Small intestine (tissue), 7 donors: ENCODE results near the gene MOB3B. TPM values are rescaled to one million over a fixed set of nuclear protein-coding genes. Genes with fewer than 3 reads are reported as not detected.
A peak's percentile ranks its signal among the peaks of the same experiment; 100 is the strongest.

Source experiments
- DNase-seq, 2 donors: peaks; one replicate each; pipeline versions ENCODE4 v3.0.0 to v3.0.0-alpha.2; 2013
- FAIRE-seq: peaks from 2 replicates; lab custom pipeline; 2012; peaks lifted over from hg19 to GRCh38; lab: Jason Lieb, UNC
- H3K27ac ChIP-seq, 3 donors: one replicate each; pipeline ENCODE4 v1.5.1; 2013; ENCODE audit warnings: low read length in 2 of 3, mild to moderate bottlenecking in 2 of 3, control low read depth in 1 of 3, inconsistent platforms in 1 of 3, low read depth in 1 of 3, moderate library complexity in 1 of 3
- H3K27me3 ChIP-seq, 3 donors: one replicate each; pipeline ENCODE4 v1.6.1; 2013; ENCODE audit warnings: low read length in 3 of 3, inconsistent platforms in 1 of 3; ENCODE audit not compliant: control insufficient read depth in 3 of 3, insufficient read depth in 3 of 3
- H3K36me3 ChIP-seq, 3 donors: one replicate each; pipeline ENCODE4 v1.6.1; 2013; ENCODE audit warnings: low read length in 3 of 3, inconsistent platforms in 1 of 3, low read depth in 1 of 3, mild to moderate bottlenecking in 1 of 3, moderate library complexity in 1 of 3; ENCODE audit not compliant: control insufficient read depth in 3 of 3, insufficient read depth in 2 of 3
- H3K4me1 ChIP-seq, 3 donors: one replicate each; pipeline ENCODE4 v1.6.1; 2013; ENCODE audit warnings: low read length in 2 of 3, inconsistent platforms in 1 of 3, low read depth in 1 of 3, mild to moderate bottlenecking in 1 of 3, moderate library complexity in 1 of 3; ENCODE audit not compliant: control insufficient read depth in 3 of 3, insufficient read depth in 2 of 3
- H3K4me3 ChIP-seq, 3 donors: one replicate each; pipeline ENCODE4 v1.5.1; 2013; ENCODE audit warnings: low read length in 3 of 3, control low read depth in 1 of 3, inconsistent platforms in 1 of 3, low read depth in 1 of 3, mild to moderate bottlenecking in 1 of 3, moderate library complexity in 1 of 3
- H3K9me3 ChIP-seq, 2 donors: one replicate each; pipeline ENCODE4 v1.6.1; 2013; ENCODE audit warnings: low read depth in 1 of 2, low read length in 1 of 2; ENCODE audit not compliant: control insufficient read depth in 2 of 2, insufficient read depth in 1 of 2
- WGBS, 3 donors: extraction: QIAGEN DNeasy Blood & Tissue Kit; methylation state at CpG; one replicate each; pipeline ENCODE4 v1.1.7; 2013; 5-methylcytosine and 5-hydroxymethylcytosine counted together
- polyA plus RNA-seq, 4 donors: library from polyadenylated mRNA; stranded (reverse) in 3 of 4; unstranded in 1 of 4; fragments of 200-250 nt in 3 of 4; fragments of 120-200 nt in 1 of 4; gene quantifications; one replicate each; pipeline versions ENCODE4 v1.2.1 to v1.2.3, GENCODE V29; 2013
- donor health status: healthy with polysubstance abuse.
- donor health status: control.
- donor health status: control.
- donor health status: Bipolar disorder and iron deficiency.
- donor health status: healthy.

The MOB3B gene
- polyA plus RNA-seq, 4 donors, result 16.9 to 34.9 (median 19.7) TPM

DNA sequence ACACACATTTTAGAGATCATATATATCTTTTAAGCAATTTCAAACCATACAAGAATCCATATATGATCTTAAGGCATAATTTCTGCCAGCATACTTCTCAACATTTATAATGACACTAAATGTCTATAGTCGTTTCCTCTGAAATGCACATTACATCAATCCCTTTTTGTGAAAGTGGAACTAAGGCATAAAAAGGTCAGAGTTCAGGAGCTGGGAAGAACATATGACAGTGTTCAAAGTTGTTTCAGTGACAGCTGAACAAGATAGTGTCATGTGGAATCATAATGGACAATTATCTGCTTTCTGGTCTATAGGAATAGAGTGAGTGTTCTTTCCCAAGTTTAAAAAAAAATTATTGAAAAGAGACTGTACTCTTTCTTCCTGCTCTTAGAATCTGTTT is 2.4 kb upstream of the MOB3B start:
- no peaks in the 10 kb centered on the region for H3K27me3 ChIP-seq
- H3K4me1 ChIP-seq, result peaks cover 2 to 16% (median 5%) of the 10 kb centered on the region in 3 donors
- 19 to 43% (median 35%) methylated on average over 1 of the region's 1 CpG for WGBS, 3 donors
- H3K9me3 ChIP-seq, result no peaks in the 10 kb centered on the region
- H3K4me3 ChIP-seq, result no peak overlapping the region
- H3K27ac ChIP-seq, result peak overlapping the region in 1 of 3 donors; percentile 1
- peaks cover 0 to 6% (median 0%) of the 10 kb centered on the region in 3 donors for H3K36me3 ChIP-seq
- FAIRE-seq, result no peak
- DNase-seq, result peak in 1 of 2 donors; percentile 37

DNA sequence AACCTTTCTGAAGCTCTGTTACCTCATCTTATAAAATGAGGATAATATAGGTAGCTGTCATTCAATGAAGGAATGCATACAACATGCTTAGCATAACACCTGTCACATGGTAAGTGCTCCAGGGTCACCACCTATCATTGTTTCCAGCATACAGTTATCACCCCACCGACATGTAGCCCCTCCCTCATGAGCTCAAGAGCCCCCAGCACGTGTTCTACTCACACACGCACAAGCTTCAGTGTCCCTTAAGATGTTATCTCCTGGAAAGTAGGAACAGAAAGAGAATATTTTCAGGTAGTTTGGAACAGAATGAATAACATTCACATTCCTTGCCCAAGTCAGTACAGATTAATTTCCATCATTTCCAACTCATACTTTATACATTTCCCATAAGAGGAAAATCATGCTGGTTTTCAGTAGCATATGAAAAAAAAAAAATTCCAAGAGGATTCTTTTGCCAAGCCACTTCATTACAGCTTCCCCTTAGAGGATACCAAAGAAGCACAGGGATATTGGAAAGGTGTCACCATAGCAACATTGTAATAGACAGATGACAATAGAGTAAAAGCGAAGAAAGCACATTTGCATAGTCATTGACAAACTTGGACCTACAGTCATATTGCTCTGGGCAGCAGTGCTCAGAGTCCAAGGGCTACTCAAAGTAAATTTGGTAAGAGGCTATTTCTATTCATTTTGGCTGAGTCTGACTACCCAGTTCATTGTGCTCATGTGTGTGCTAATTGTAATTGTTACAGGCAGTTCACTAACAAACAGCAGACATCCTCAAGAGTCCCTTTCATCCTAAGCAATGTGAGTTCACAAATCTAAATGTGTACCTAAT is 1.5 kb upstream of the MOB3B start:
- Histone ChIP-seq H3K36me3 (peaks cover 0 to 6% (median 0%) of the 10 kb centered on the region in 3 donors), H3K4me3 (no peak overlapping the region), H3K27ac (peak overlapping the region in 1 of 3 donors; percentile 27), H3K4me1 (peaks cover 2 to 14% (median 5%) of the 10 kb centered on the region in 3 donors), H3K9me3 (no peaks in the 10 kb centered on the region), H3K27me3 (no peaks in the 10 kb centered on the region)
- 61 to 72% (median 67%) methylated on average over 4 of the region's 4 CpGs for WGBS, 3 donors
- no peak for FAIRE-seq
- DNase-seq, result no peak

DNA sequence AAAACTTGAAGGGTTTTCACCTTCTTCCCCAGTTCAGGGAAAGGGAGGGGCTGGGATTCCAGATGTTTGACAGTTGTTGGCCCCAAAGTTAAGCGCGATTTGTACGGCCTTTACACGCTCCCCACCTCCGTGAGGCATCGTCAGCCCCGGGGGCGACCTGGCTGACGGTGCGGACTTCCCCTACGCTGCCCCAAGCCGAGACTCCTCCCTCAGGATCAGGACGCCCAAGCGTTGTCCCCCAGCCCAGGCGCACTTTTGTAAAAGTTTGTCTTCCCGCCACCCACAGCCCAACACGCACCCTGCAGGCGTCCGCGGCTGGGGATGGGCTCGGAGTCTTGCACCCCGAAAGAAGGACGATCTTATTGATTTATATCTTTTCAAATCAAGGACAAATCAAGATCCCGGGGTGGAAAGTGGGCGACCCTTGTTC is 713 bp downstream of the MOB3B start:
- Histone ChIP-seq H3K27ac (peak overlapping the region; percentile 86 to 96 (median 94)), H3K36me3 (peaks cover 0 to 3% (median 2%) of the 10 kb centered on the region in 3 donors), H3K4me1 (peaks cover 0 to 8% (median 2%) of the 10 kb centered on the region in 3 donors), H3K4me3 (peak overlapping the region; percentile 75 to 89 (median 82)), H3K9me3 (no peaks in the 10 kb centered on the region), H3K27me3 (no peaks in the 10 kb centered on the region)
- WGBS, 3 donors, result 0% methylated on average over 25 of the region's 25 CpGs
- FAIRE-seq (no peak), DNase-seq (peak; percentile 61 to 83)

DNA sequence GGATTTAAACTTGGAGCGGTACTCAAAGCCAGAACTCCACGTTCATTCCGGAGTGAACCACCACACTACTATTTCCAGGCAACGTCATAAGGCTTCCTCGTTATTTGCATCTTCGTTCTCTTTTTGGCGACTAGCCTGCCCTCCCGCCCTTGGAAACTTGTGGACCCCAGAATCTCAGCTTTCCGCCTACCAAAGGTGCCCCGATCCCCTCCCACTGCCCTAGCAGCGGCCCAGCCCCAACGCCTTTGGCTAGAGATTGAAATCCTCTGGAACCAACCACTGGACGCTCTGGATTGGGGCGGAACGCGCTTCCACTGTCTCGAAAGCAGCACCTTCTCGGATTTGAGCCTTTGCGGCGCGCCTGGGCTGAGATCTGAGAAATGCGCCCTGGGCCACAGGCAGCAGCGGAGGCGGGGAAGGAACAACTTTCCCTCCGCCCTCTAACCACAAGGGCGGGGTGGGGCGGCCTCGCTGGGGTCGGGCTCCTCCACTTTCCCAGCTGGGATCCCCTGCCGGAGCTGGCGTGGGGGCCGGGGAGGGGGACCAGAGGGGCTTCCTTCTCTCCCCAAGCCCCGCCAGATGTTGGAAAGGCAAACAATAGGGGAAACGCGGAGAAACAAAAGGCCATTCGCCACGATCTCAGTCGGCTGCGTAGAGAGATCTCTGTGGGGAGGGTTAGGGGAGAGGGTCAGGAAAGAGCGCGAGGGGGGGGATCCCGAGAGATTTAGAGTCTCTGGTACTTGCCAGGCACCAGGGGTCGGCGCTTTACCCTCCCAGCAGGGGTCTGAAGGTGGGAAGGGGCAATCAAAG is 1.3 kb downstream of the MOB3B start:
- Histone ChIP-seq H3K27me3 (no peaks in the 10 kb centered on the region), H3K4me1 (peaks cover 0 to 8% (median 2%) of the 10 kb centered on the region in 3 donors), H3K9me3 (no peaks in the 10 kb centered on the region), H3K27ac (peak overlapping the region; percentile 86 to 96 (median 94)), H3K4me3 (peak overlapping the region; percentile 75 to 89 (median 82)), H3K36me3 (peaks cover 0 to 3% (median 2%) of the 10 kb centered on the region in 3 donors)
- 0 to 5% (median 2%) methylated on average over 43 to 44 of the region's 44 CpGs for WGBS, 3 donors
- DNase-seq (peak; percentile 86 to 91), FAIRE-seq (no peak)

DNA sequence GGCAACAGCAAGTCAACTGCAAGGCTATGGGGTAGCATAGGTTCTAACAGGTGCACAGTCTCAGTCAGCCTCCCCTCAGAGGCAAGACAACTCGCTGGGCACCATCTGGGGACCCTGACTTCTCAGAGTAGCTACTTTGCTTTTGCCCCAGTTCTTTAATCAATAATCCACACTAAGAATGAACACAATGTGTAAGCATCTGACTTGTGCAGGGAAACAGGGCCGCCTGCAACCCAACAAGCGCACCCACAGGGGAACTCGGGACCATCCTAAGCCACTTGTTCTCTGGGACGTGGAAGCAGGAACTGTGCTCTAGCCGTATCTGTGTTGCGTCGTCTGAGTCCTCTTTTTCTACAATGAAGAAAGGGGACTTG is 1.9 kb downstream of the MOB3B start:
- no peaks in the 10 kb centered on the region for H3K27me3 ChIP-seq
- peak overlapping the region; percentile 71 to 96 (median 94) for H3K27ac ChIP-seq
- H3K4me1 ChIP-seq, result peaks cover 0 to 8% (median 2%) of the 10 kb centered on the region in 3 donors
- no peak for FAIRE-seq
- peaks cover 0 to 3% (median 2%) of the 10 kb centered on the region in 3 donors for H3K36me3 ChIP-seq
- no peak for DNase-seq
- no peaks in the 10 kb centered on the region for H3K9me3 ChIP-seq
- WGBS, 3 donors, result 30 to 41% (median 38%) methylated on average over 8 of the region's 8 CpGs
- H3K4me3 ChIP-seq, result peak overlapping the region; percentile 75 to 89 (median 82)

DNA sequence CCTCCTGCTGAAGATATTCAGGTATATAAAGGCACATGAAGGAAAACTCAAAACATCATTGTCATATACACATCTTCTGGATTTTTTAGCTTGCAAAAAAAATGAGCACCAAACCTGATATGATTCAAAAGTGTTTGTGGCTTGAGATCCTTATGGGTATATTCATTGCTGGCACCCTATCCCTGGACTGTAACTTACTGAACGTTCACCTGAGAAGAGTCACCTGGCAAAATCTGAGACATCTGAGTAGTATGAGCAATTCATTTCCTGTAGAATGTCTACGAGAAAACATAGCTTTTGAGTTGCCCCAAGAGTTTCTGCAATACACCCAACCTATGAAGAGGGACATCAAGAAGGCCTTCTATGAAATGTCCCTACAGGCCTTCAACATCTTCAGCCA is 5.4 kb downstream of the MOB3B start, which contains the start of gene IFNK:
TSS of gene IFNK (plus strand) at position 55 of the 400 bp plus-strand sequence. CDS start at position 102, 47 bp downstream.
- WGBS, 3 donors, result 78 to 84% (median 83%) methylated on average over 2 of the region's 2 CpGs
- no peak for FAIRE-seq
- H3K27ac ChIP-seq, result no peak within 1 kb of the TSS
- peaks cover 0 to 4% (median 0%) of the 10 kb centered on the region in 3 donors for H3K4me1 ChIP-seq
- no peaks in the 10 kb centered on the region for H3K9me3 ChIP-seq
- peaks cover 0 to 8% (median 3%) of the 10 kb centered on the region in 3 donors for H3K36me3 ChIP-seq
- H3K27me3 ChIP-seq, result no peaks in the 10 kb centered on the region
- DNase-seq, result no peak
- H3K4me3 ChIP-seq, result no peak within 1 kb of the TSS

DNA sequence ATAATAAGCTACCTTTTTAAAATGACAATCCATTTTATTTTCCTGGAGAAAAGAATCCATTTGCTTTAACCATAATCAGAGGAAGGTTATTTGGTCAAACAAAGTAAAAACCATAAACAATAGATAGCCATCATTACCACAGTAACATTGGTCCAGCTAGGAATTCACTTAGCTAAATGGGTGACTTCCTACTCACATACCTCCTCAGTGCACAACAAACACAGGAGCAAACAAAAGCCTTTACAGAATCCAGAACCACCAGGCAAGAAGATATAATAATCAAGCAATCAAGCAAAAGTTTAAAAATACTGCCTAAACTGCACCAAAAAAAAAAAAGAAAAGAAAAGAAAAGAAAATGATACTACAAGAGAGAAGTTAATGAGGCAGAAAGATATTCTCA is 6.5 kb downstream of the MOB3B start:
- FAIRE-seq (no peak), DNase-seq (no peak)
- no peak overlapping the region for H3K4me3 ChIP-seq
- H3K9me3 ChIP-seq, result no peaks in the 10 kb centered on the region
- no peak overlapping the region for H3K27ac ChIP-seq
- H3K36me3 ChIP-seq, result peaks cover 0 to 8% (median 3%) of the 10 kb centered on the region in 3 donors
- no peaks in the 10 kb centered on the region for H3K27me3 ChIP-seq
- peaks cover 0 to 4% (median 0%) of the 10 kb centered on the region in 3 donors for H3K4me1 ChIP-seq

DNA sequence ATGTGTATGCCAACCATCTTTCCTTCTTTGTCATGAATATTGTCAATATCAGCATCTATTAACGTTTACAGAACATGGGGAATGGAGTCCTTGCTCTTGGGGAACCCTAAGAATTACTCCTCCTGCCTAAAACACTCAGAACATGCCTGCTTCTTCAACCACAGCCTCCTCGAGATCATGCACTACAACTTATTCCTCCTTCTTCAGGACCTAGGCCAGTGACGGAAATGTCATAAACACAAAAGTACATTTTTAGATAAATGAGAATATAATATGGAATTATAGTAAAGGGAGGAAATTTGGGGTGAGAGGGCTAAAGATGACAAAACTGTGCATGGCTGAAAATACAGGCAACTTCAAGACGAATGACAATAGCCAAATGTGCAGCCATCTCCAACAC is 8.6 kb downstream of the MOB3B start:
- WGBS, 3 donors, result 82 to 89% (median 86%) methylated on average over 4 of the region's 4 CpGs
- H3K36me3 ChIP-seq, result peaks cover 0 to 6% (median 5%) of the 10 kb centered on the region in 3 donors

More for the DNA sequence above, 8.6 kb downstream of the MOB3B start:
- H3K27me3 ChIP-seq, result no peaks in the 10 kb centered on the region
- H3K27ac ChIP-seq, result no peak overlapping the region
- H3K9me3 ChIP-seq, result no peaks in the 10 kb centered on the region
- H3K4me1 ChIP-seq, result no peaks in the 10 kb centered on the region
- H3K4me3 ChIP-seq, result no peak overlapping the region
- DNase-seq (no peak), FAIRE-seq (no peak)
